Fibroblast of mammary gland (primary cell): ENCODE measurements around the gene TLL2.

ENCODE experiments used
- DNase-seq: peaks from one replicate; pipeline ENCODE4 v3.0.0-alpha.2; 2010; ENCODE audit warnings: low read depth
- H3K4me3 ChIP-seq: 2 replicates; pipeline ENCODE4 v1.5.1; 2011; ENCODE audit warnings: low read depth, mild to moderate bottlenecking, low read length, moderate library complexity; ENCODE audit not compliant: control insufficient read depth
- TF ChIP-seq, protein P1 (sequence below): conservative IDR thresholded peaks from 2 replicates; pipeline ENCODE4 v1.5.1; 2011; ENCODE audit warnings: low read depth, low read length, inconsistent platforms; ENCODE audit not compliant: control insufficient read depth, insufficient read depth

Gene TLL2

GRCh38 chr10:96517284-96517683 is 3.6 kb upstream of the TLL2 start:
- TF ChIP-seq, protein P1, sequence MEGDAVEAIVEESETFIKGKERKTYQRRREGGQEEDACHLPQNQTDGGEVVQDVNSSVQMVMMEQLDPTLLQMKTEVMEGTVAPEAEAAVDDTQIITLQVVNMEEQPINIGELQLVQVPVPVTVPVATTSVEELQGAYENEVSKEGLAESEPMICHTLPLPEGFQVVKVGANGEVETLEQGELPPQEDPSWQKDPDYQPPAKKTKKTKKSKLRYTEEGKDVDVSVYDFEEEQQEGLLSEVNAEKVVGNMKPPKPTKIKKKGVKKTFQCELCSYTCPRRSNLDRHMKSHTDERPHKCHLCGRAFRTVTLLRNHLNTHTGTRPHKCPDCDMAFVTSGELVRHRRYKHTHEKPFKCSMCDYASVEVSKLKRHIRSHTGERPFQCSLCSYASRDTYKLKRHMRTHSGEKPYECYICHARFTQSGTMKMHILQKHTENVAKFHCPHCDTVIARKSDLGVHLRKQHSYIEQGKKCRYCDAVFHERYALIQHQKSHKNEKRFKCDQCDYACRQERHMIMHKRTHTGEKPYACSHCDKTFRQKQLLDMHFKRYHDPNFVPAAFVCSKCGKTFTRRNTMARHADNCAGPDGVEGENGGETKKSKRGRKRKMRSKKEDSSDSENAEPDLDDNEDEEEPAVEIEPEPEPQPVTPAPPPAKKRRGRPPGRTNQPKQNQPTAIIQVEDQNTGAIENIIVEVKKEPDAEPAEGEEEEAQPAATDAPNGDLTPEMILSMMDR = no peak
- DNase-seq = no peak
- H3K4me3 ChIP-seq = no peak overlapping the region

DNA sequence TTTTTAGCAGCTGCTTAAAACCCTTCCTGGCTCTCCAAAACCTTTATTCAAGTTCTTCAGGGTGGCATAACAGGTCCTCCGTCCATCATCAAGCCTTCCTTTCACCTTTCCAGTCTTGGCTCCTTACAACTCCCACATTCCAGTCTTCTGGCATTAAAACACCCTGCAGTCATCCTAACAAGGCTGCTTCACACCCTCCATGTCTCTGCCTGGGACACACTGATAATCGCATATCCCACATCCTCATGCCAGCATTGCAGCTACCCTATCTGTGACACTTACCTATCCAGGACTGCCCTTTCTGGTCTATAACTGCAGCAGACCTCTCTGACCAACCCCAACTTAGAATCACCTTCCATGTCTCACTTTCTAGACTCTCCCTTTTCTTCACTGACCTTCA is 2.6 kb upstream of the TLL2 start:
- no peak for DNase-seq
- TF ChIP-seq, protein P1 = no peak
- no peak overlapping the region for H3K4me3 ChIP-seq

DNA sequence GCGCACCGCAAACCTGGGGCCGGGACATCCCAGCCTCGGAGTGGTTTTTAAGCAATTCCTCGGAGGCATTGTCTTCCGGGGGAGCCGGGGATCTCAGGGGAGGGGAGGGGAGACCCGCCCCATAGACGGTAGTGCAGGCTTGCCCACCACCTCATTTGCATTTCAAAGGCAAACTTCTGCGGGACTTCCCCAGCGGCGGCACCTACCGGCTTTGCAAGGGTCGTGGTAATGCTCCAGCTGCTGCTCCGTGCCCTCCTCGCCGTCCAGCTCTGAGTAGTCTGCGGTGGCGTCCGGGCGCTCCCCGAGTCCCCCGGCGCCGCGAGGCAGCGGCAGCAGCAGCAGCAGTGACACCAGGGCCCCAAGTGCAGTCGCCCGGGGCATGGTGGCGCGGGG is 425 bp downstream of the TLL2 start:
- H3K4me3 ChIP-seq = peak overlapping the region; percentile 30
- TF ChIP-seq, protein P1 = no peak
- DNase-seq = no peak

DNA sequence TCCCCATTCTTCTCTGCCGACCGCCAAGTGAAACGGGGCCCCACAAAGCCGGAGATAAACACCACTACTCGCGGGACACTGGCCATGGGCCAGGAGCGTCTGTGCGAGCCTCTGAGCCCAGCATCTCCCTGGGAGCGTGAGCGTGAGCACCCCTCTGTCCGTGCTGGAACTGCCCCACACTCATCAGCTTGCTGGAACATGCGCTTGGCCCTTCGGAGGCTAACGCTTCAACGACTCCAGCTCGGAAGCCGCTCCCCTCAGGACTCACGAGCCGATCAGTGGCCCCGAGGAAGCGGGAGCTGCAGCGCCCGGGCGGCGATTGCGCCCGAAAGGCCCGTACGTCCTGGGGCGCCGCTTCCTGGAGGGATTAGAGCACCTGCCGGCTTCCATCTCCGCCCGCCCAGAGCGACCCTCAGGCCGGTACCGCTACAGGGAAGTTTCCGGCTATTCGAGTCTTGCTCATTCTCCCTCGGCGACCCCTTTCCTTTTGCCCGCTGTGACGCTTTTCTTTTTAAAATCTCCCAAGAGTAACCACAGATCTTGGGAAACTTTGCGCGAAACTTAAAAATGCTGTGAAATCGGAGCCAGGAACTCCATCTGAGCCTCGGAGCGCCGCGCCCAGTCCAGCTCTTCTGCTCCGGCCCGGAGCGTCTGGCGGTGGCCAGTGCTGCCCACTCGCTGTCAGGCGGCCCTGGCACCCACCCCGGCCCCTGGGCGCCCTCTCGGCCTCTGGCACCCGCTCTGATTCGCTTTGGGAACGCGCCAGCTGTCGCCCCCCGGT is 1.0 kb downstream of the TLL2 start:
- peak overlapping the region; percentile 30 for H3K4me3 ChIP-seq
- TF ChIP-seq, protein P1 = no peak
- peak; percentile 15 for DNase-seq

DNA sequence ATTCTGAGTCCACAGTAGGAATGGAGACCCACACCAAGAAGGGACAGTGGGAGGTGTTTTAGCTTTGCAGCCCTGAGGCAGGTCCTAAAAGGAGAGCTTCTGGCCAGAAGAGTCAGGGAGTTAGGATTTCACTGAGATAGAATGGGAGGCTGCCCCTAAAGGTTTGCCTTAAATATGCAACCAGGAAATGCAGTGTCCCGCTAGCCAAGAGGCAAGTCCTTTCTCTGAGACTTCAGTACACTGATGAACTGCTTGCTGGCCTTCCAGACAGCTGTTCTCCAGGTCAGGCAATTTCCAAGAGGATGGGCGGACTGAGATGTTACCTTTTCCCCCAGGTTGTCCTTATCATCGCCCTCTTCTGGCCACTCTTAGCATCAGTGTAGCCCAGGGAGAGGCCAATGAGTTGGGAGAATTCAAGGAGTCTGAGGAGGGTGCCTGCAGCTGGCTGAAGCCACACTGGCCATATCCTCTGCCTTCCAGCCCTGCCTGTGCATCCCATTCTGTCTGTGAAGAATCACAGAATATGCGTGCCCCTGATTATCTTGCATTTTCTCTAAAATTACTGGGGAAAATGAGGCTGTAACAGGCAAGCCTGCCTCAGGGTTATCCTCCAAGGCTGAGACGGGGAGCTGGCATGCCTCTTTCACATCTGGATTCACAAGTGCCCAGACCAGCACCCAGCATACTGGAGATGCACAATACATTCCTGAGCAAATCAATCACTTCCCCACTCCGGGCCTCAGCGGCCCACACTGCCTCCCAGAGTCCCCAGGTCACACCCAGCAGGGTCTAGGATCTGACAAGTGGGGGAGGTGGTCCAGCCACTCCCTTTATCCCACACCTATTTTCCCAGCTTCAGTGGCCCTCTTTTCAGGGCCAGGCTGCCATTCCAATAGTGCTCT is 2.4 kb downstream of the TLL2 start:
- DNase-seq = peak; percentile 18
- TF ChIP-seq, protein P1 = peak; percentile 61
- no peak overlapping the region for H3K4me3 ChIP-seq

- DNase-seq = peak; percentile 42
- TF ChIP-seq, protein P1 = no peak
- no peak overlapping the region for H3K4me3 ChIP-seq
Observed at GRCh38 chr10:96509017-96509641, 4.6 kb downstream of the TLL2 start.
